Measurements from ENCODE around the gene LGALS9.
"Not testable (repeated sequence)": the region's sequence is repeated elsewhere in the genome, so short reads cannot be mapped to it uniquely, and the experiment has no call there.

Gene LGALS9

DNA sequence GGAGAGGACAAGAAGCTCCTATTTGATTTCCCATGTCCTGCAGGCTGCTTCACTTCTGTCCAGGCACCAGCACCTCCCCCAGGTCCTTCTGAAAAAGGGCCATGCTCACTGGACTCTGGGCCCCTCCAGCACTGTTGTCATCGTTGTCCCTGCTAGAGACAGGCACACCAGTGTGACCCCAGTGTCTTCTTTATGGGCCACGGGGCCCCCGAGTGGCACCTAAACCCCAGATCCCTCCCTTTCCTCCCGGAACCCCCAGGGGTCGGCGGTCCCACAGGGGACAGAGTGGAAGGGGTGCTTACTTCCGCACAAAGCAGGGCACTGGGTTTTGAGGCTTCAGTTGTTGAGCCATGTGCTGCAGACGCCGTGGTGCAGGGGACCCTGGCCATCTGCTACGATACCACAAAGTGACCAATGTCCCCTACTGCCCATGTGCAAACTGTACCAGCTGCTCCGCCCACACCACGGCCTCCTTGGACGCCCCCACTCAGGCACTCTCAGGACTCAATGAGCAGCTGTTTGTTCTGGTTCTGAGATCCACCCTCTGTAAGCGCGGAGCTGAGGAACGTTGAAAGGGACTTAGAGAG lies 24.6 kb downstream of the LGALS9 start:
- DNase-seq, result not testable (repeated sequence)

- DNase-seq, result not testable (repeated sequence)
Observed at GRCh38 chr17:27656620-27657019, 25.6 kb downstream of the LGALS9 start.

GRCh38 chr17:27657620-27658019 lies 26.6 kb downstream of the LGALS9 start:
- no peak for DNase-seq

GRCh38 chr17:27659683-27660082 lies 28.7 kb downstream of the LGALS9 start:
- no peak for DNase-seq

GRCh38 chr17:27660436-27660835 lies 29.4 kb downstream of the LGALS9 start:
- DNase-seq, result no peak

DNA sequence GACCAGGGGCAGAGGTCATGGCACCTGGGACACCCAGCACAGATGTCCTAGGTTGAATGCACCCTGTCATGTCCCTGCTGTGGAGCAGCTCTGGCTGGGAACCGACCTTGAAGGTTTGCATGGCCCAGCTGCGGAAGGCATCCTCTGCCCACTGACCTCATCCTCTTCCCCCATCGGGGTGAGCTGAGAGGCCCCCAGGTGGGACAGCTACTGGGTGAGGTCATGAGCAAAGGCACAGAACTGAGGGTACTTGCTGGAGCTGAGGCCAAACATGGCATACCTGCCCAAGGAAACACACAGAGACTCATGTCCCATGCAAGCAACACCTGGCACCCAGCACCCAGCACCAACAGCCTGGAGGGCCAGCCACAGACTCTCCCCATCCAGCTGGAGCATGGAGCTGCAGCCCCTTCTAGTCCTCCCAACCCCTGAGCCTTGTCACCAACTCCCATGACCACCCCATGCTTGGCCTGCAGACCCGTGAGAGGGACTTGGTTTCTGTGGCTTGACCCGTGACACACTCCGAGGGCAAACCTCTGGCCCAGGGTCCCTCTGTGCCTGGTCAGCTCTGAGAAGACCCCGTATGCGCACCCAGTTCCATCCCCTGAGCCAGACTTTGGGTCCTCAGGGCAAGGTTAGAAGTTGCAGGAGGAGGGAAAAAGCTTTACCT lies 33.1 kb downstream of the LGALS9 start:
- DNase-seq, result no peak

- DNase-seq, result no peak
Observed at GRCh38 chr17:27664606-27664965, 33.6 kb downstream of the LGALS9 start.

- no peak for DNase-seq
Observed at GRCh38 chr17:27665549-27665948, 34.6 kb downstream of the LGALS9 start.

GRCh38 chr17:27666270-27666669 lies 35.3 kb downstream of the LGALS9 start:
- DNase-seq, result not testable (repeated sequence)

DNA sequence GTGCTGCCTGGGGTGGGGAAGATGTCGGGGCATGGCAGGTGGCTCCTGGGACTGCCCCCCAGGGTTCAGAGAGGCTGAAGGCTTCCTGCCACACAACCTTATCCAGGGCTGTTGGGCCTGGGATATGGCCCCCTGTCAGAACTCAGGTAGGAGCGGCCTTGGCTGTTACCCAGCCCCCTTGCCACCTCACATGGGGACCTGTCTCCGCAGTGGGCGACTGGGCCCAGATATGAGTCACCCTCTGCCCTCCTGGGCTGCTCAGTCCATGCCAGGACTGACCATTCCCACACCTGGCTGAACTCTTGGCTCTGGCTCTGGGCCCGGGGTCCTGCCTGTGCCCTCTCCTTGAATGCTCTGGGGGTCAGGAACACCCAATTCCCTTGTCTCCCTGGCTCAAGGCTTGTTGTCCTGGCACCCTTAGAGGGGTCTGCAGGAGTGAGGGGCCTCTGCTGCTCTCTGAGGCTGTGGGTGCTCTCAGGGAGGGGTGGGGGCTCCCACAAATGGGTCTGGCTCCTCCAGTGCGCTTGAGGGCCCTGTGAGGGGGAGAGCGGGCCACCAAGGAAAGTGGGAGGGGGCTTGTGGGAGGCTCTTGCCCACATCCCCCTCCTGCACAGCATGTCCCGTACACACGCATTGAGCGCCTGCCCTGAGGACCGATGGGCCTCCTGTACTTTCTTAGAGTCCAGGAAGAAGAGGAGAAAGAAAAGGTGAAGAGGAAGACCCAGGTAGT lies 36.0 kb downstream of the LGALS9 start:
- DNase-seq, result no peak

DNA sequence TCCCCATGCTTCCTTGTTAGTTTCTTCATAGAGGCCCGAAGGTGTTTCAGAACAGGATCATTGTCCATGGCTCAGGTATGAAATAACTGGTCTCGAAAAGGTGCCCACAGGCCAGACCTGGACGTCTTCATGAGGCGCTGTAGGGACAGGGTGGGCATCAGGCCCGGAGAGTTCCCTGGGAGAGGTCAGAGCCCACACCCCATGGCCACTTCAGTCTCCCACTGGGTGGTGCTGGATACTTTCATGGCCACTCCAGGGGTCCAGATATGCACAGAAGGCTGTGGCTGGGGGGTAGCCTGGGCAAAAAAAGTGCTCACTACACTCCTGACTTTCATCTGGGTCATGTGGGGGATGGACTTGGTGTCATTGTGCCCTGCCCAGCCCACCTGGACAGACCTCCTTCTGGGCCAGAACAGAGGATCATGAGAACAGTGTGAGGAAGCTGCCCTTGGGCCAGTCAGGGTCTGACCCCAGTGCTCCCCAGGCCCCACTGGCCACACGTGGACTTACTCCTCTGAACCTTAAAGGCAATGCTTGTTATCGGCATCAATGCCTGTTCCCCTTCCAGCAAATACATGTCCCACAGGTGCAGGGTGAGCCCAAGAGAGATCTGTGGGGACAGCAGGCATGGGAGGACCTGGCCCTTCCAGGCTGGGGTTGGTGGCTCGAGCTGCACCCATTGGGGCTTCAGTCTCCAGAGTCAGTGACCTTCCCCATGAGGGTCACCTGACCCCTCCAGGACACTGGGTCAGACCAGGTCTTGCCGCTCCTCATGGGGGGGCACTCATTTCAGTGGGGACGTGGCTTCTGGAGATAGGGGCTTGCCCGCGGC lies 36.9 kb downstream of the LGALS9 start:
- no peak for DNase-seq

- DNase-seq, result no peak
Observed at GRCh38 chr17:27668488-27668823, 37.5 kb downstream of the LGALS9 start.

- no peak for DNase-seq
Observed at GRCh38 chr17:27669136-27669535, 38.1 kb downstream of the LGALS9 start.

- no peak for DNase-seq
Observed at GRCh38 chr17:27669850-27670249, 38.9 kb downstream of the LGALS9 start.

DNA sequence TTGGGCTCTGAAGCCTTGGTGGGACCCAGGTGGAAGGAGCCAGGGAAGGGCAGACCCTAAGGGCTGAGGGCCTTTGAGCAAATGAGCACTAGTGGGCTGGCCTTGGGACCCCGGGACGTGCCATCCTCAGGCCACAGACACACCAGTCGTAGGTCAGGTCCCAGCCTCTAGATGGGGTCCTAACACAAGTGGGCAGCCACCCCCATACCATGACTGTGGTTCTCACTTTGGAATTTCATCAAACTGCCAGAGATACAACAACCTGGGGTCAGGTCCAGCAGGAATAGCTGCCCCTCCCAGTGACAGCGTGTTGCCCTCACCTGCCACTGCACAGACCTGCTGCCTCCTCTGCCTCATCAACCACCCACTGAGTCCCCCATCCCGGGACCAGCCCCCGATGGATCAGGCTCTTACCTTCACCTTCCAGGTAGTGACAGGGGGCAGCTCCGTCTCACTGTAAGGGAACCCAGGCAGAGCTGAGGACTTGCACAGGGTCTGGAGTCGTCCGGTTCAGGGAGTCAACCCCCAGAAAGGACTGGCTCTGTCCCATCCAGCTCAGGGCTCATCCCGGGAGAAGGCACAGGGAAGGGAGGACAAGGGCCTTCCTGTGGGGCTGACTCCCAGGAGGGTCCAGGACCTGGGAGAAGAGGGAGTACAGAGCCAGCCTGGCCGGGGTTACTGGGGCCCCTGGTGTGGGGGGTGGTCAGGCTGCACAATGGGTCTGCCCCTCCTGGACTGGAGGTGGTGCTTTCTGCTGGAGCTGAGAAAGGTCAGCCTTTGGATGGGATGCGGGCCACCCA lies 40.0 kb downstream of the LGALS9 start:
- DNase-seq, result no peak

DNA sequence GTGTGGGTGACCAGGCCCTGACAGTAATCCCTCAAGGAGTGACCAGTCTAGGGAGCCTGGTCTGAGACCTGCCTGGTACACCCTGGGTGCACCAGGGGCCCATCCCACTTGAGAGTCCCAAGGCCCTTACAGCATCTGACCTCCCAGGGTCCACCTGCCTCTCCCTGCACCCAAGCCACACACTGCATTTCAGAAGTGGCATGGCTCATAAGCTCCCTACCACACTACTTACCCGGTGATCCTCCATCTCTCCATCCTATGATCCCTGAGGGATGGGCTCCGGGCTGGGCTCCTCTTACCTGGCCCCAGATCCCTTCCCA lies 40.6 kb downstream of the LGALS9 start:
- no peak for DNase-seq

GRCh38 chr17:27671977-27672480 lies 41.0 kb downstream of the LGALS9 start:
- DNase-seq, result not testable (repeated sequence)

GRCh38 chr17:27674335-27674734 lies 43.3 kb downstream of the LGALS9 start:
- no peak for DNase-seq

DNA sequence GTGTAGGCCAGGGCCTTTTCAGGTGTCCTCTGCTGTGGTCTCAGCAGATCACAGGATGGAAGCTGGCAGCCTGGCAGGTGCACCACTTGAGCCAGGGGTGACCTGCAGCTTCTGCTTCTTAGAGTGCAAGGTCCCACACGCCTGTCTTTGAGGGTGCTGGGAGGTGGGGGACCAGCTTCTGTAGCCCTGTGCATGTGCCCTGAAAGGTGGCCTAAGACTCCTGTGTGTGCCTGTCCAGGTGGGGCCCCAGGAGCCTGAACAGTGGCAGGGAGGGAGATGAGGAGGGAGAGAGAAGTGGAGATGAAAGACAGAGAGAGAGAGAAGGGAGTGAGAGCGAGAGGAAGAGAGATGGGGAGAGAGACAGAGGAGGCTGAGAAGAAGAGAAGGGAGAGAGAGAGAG lies 46.2 kb downstream of the LGALS9 start:
- no peak for DNase-seq

GRCh38 chr17:27686322-27686721 lies 55.3 kb downstream of the LGALS9 start:
- DNase-seq, result not testable (repeated sequence)

DNA sequence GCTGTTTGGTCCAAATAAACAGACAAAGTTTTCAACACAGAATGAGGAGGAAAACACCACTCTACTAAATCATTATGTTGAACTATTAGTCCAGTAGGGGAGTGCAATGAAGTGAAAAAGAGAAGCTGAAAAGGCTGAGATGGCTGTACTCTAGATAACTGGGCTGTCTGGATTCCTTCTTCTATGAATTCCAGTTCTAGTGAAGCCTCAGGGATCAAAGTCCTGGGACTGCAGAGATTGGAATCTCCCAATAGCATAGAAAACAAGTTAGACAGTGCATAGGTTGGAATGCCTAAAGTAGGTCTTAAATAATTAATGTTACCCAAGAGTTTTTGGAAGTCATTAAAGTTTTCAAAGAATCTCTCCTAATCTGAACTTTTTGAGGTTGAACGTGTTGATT lies 59.9 kb downstream of the LGALS9 start:
- DNase-seq, result no peak

GRCh38 chr17:27695254-27695814 lies 64.3 kb downstream of the LGALS9 start:
- not testable (repeated sequence) for DNase-seq

Data from activated CD8-positive, alpha-beta memory T cell treated with anti-CD3 and anti-CD28 coated beads, Interleukin-2, amount 50 U/mL, for 4 hours (primary cell).